H1 (cell line): ENCODE measurements around the gene SNRPB2. TPM values are rescaled to one million over a fixed set of nuclear protein-coding genes. Genes with fewer than 3 reads are reported as not detected.

Source experiments
- CTCF ChIA-PET: fragments of 300-600 bp; sonication (Branson Sonifier 250); formaldehyde crosslinking; loops from one replicate; lab custom pipeline; 2021; ENCODE audit not compliant: partially characterized antibody; lab: Charles Lee
- POLR2A ChIA-PET: fragments of 300-600 bp; sonication (Branson Sonifier 250); formaldehyde crosslinking; loops from one replicate; lab custom pipeline; 2021; ENCODE audit warnings: inconsistent platforms; ENCODE audit not compliant: partially characterized antibody; lab: Charles Lee
- DNase-seq, 2 experiments: peaks; one replicate each; pipeline versions ENCODE4 v3.0.0 to v3.0.0-alpha.2; 2010 to 2022; ENCODE audit warnings: low spot score in 2 of 2, low read depth in 1 of 2, mixed read lengths in 1 of 2
- FAIRE-seq: peaks from 2 replicates; lab custom pipeline; 2011; peaks lifted over from hg19 to GRCh38; lab: Jason Lieb, UNC
- H2AFZ ChIP-seq: 2 replicates; pipeline ENCODE4 v1.8.1; 2012; ENCODE audit warnings: low read length, inconsistent platforms
- H2AK5ac ChIP-seq: 2 replicates; pipeline ENCODE4 v1.6.1; 2013; ENCODE audit warnings: low read depth, low read length
- H2BK120ac ChIP-seq: replicated peaks from 2 replicates; pipeline ENCODE3; 2013; ENCODE audit warnings: low read depth, low read length, inconsistent platforms
- H2BK12ac ChIP-seq: 2 replicates; pipeline ENCODE4 v1.6.1; 2013; ENCODE audit warnings: low read depth, low read length
- H2BK15ac ChIP-seq: 2 replicates; pipeline ENCODE4 v1.6.1; 2013; ENCODE audit warnings: low read length
- H2BK20ac ChIP-seq: 2 replicates; pipeline ENCODE4 v1.6.1; 2013; ENCODE audit warnings: low read length
- H2BK5ac ChIP-seq: 2 replicates; pipeline ENCODE4 v1.6.1; 2013; ENCODE audit warnings: low read depth, low read length
- H3K14ac ChIP-seq: 2 replicates; pipeline ENCODE4 v1.6.1; 2013; ENCODE audit warnings: inconsistent platforms; ENCODE audit not compliant: insufficient read length
- H3K18ac ChIP-seq: 2 replicates; pipeline ENCODE4 v1.6.1; 2013; ENCODE audit warnings: low read length; ENCODE audit errors: extremely low read depth
- H3K23ac ChIP-seq: 2 replicates; pipeline ENCODE4 v1.6.1; 2013; ENCODE audit warnings: inconsistent platforms; ENCODE audit not compliant: insufficient read length
- H3K23me2 ChIP-seq: 2 replicates; pipeline ENCODE4 v1.6.1; 2013; ENCODE audit warnings: low read depth, low read length
- H3K27ac ChIP-seq: 2 replicates; pipeline ENCODE4 v1.6.1; 2011; ENCODE audit warnings: low read depth, low read length, inconsistent platforms
- H3K27me3 ChIP-seq, 4 experiments: replicated peaks in 1 of 4; 1 replicate in 1 of 4; 2 replicates in 3 of 4; pipeline versions ENCODE4 v1.6.1 to v1.8.1; 2011 to 2013; ENCODE audit warnings: low read length in 3 of 4, mild to moderate bottlenecking in 3 of 4, inconsistent platforms in 2 of 4, mixed read lengths in 2 of 4, moderate library complexity in 1 of 4; ENCODE audit not compliant: control insufficient read depth in 3 of 4, insufficient read depth in 3 of 4; ENCODE audit errors: extremely low read depth in 1 of 4
- H3K36me3 ChIP-seq, 4 experiments: 2 replicates each; pipeline versions ENCODE4 v1.6.1 to v1.8.1; 2011 to 2013; ENCODE audit warnings: mild to moderate bottlenecking in 4 of 4, low read length in 3 of 4, moderate library complexity in 2 of 4, control low read depth in 1 of 4, inconsistent platforms in 1 of 4; ENCODE audit not compliant: insufficient read depth in 4 of 4, control insufficient read depth in 2 of 4
- H3K4ac ChIP-seq: replicated peaks from 2 replicates; pipeline ENCODE3; 2013; ENCODE audit warnings: low read length, low read depth, mixed read lengths, inconsistent platforms; ENCODE audit not compliant: insufficient read length
- H3K4me1 ChIP-seq, 4 experiments: replicated peaks in 1 of 4; 1 replicate in 1 of 4; 2 replicates in 3 of 4; pipeline versions ENCODE4 v1.6.1 to v1.8.1; 2011 to 2013; ENCODE audit warnings: low read length in 3 of 4, inconsistent platforms in 2 of 4, mixed read lengths in 1 of 4; ENCODE audit not compliant: insufficient read depth in 4 of 4, control insufficient read depth in 3 of 4
- H3K4me2 ChIP-seq, 2 experiments: 2 replicates each; pipeline versions ENCODE4 v1.6.1 to v1.8.1; 2011 to 2013; ENCODE audit warnings: low read depth in 2 of 2, low read length in 2 of 2, control low read depth in 1 of 2, inconsistent platforms in 1 of 2, mild to moderate bottlenecking in 1 of 2; ENCODE audit not compliant: insufficient read depth in 1 of 2
- H3K4me3 ChIP-seq, 4 experiments: fragments of 200-600, 300-600 bp in 1 of 4; sonication (generic), shearing (Covaris generic), sonication (Bioruptor Twin) in 1 of 4; 2 replicates each; pipeline versions ENCODE4 v1.5.1 to v1.8.1; 2011 to 2016; ENCODE audit warnings: low read length in 4 of 4, low read depth in 3 of 4, control low read depth in 2 of 4, inconsistent platforms in 2 of 4, mild to moderate bottlenecking in 2 of 4, mixed read lengths in 1 of 4, moderate library complexity in 1 of 4; ENCODE audit not compliant: insufficient read depth in 2 of 4; ENCODE audit errors: extremely low read depth in 1 of 4
- H3K56ac ChIP-seq: replicated peaks from 2 replicates; pipeline ENCODE3; 2013; ENCODE audit warnings: low read depth, mild to moderate bottlenecking, mixed read lengths, low read length, inconsistent platforms; ENCODE audit not compliant: insufficient read length
- H3K79me1 ChIP-seq: 2 replicates; pipeline ENCODE4 v1.6.1; 2013; ENCODE audit warnings: low read depth, low read length, control low read depth
- H3K79me2 ChIP-seq, 2 experiments: 2 replicates each; pipeline versions ENCODE4 v1.6.1 to v1.8.1; 2012 to 2013; ENCODE audit warnings: low read length in 2 of 2, mild to moderate bottlenecking in 2 of 2, inconsistent platforms in 1 of 2; ENCODE audit not compliant: insufficient read depth in 2 of 2, control insufficient read depth in 1 of 2
- H3K9ac ChIP-seq, 4 experiments: replicated peaks in 1 of 4; 1 replicate in 1 of 4; 2 replicates in 3 of 4; pipeline versions ENCODE4 v1.6.1 to v1.8.1; 2011 to 2013; ENCODE audit warnings: low read depth in 3 of 4, low read length in 3 of 4, control low read depth in 2 of 4, mild to moderate bottlenecking in 2 of 4, moderate library complexity in 2 of 4, inconsistent platforms in 1 of 4; ENCODE audit errors: extremely low read depth in 1 of 4
- H3K9me3 ChIP-seq, 2 experiments: 2 replicates each; pipeline versions ENCODE4 v1.6.1 to v1.8.1; 2012 to 2013; ENCODE audit warnings: mild to moderate bottlenecking in 2 of 2, moderate library complexity in 2 of 2, control low read depth in 1 of 2, inconsistent platforms in 1 of 2, low read depth in 1 of 2, low read length in 1 of 2, mixed read lengths in 1 of 2; ENCODE audit not compliant: insufficient read depth in 2 of 2
- H4K20me1 ChIP-seq, 2 experiments: replicated peaks in 1 of 2; 2 replicates each; pipeline versions ENCODE3 to v1.8.1; 2011 to 2013; ENCODE audit warnings: inconsistent platforms in 2 of 2, low read length in 2 of 2, mild to moderate bottlenecking in 1 of 2; ENCODE audit not compliant: insufficient read depth in 2 of 2, control insufficient read depth in 1 of 2
- H4K5ac ChIP-seq: 2 replicates; pipeline ENCODE4 v1.6.1; 2013; ENCODE audit warnings: low read length, low read depth, mixed read lengths, inconsistent platforms; ENCODE audit not compliant: insufficient read length
- H4K8ac ChIP-seq: 2 replicates; pipeline ENCODE4 v1.8.0; 2013; ENCODE audit warnings: mild to moderate bottlenecking, moderate library complexity, low read length, inconsistent platforms; ENCODE audit not compliant: insufficient read depth; ENCODE audit errors: extremely low read depth
- H4K91ac ChIP-seq: replicated peaks from 2 replicates; pipeline ENCODE3; 2013; ENCODE audit warnings: low read length, mixed read lengths, inconsistent platforms; ENCODE audit not compliant: insufficient read length
- BRCA1 ChIP-seq: IDR thresholded peaks from 2 replicates; pipeline ENCODE4 v1.6.1; 2012; ENCODE audit warnings: low read depth, low read length, improper control_type of control experiment
- EGR1 ChIP-seq: IDR thresholded peaks from 2 replicates; pipeline ENCODE4 v1.6.1; 2011; ENCODE audit warnings: low read depth, low read length, borderline replicate concordance
- GABPA ChIP-seq: IDR thresholded peaks from 2 replicates; pipeline ENCODE4 v1.6.1; 2011; ENCODE audit warnings: mild to moderate bottlenecking, low read length, moderate library complexity, borderline replicate concordance; ENCODE audit not compliant: insufficient read depth
- JUN ChIP-seq: IDR thresholded peaks from 2 replicates; pipeline ENCODE4 v1.6.1; 2011; ENCODE audit warnings: low read depth, mild to moderate bottlenecking, improper control_type of control experiment, low read length
- POLR2A ChIP-seq, 2 experiments: IDR thresholded peaks; 1 replicate in 1 of 2; 2 replicates in 1 of 2; pipeline ENCODE4 v1.6.1; 2011; ENCODE audit warnings: low read depth in 2 of 2, low read length in 2 of 2, mild to moderate bottlenecking in 2 of 2; ENCODE audit errors: control extremely low read depth in 1 of 2
- RBBP5 ChIP-seq: IDR thresholded peaks from 2 replicates; pipeline ENCODE4 v1.7.1; 2012; ENCODE audit warnings: low read depth, mild to moderate bottlenecking, inconsistent platforms, low read length, moderate library complexity, borderline replicate concordance
- RFX5 ChIP-seq: IDR thresholded peaks from 2 replicates; pipeline ENCODE4 v1.6.1; 2011; ENCODE audit warnings: low read depth, low read length, improper control_type of control experiment, borderline replicate concordance
- SAP30 ChIP-seq: fragments of 300-600 bp; sonication (generic); IDR thresholded peaks from 2 replicates; pipeline ENCODE4 v1.7.1; 2012; ENCODE audit warnings: low read length, moderate library complexity, mild to moderate bottlenecking, inconsistent platforms; ENCODE audit not compliant: insufficient read depth, insufficient replicate concordance
- SP4 ChIP-seq: IDR thresholded peaks from 2 replicates; pipeline ENCODE4 v1.6.1; 2012; ENCODE audit warnings: low read length, inconsistent platforms
- TAF1 ChIP-seq: IDR thresholded peaks from 2 replicates; pipeline ENCODE4 v1.6.1; 2011; ENCODE audit warnings: mild to moderate bottlenecking, low read depth, low read length
- TAF7 ChIP-seq: optimal IDR thresholded peaks from 2 replicates; pipeline ENCODE3; 2011; ENCODE audit warnings: low read depth, mild to moderate bottlenecking, inconsistent platforms, low read length, moderate library complexity, borderline replicate concordance
- YY1 ChIP-seq: IDR thresholded peaks from 2 replicates; pipeline ENCODE4 v1.6.1; 2011; ENCODE audit warnings: low read depth, mild to moderate bottlenecking, low read length
- WGBS, 2 experiments: shearing (Covaris generic) in 1 of 2; methylation state at CpG; one replicate each; pipeline versions ENCODE4 v1.1.6 to v1.1.7; 2013 to 2015; ENCODE audit warnings: low lambda C conversion rate in 2 of 2, mixed read lengths in 2 of 2, inconsistent platforms in 1 of 2, low coverage in 1 of 2, missing lambda C conversion rate in 1 of 2; ENCODE audit not compliant: insufficient replicate concordance in 2 of 2, insufficient coverage in 1 of 2, insufficient read length in 1 of 2; ENCODE audit errors: extremely low coverage in 1 of 2, missing lambda C conversion rate in 1 of 2; 5-methylcytosine and 5-hydroxymethylcytosine counted together
- polyA plus RNA-seq, 7 experiments: library from polyadenylated mRNA; depleted of rRNA in 3 of 7; stranded (reverse) in 5 of 7; unstranded in 2 of 7; fragments of >200 nt in 5 of 7; fragments of 200-250 nt in 2 of 7; gene quantifications; 1 replicate in 5 of 7; 2 replicates in 1 of 7; 4 replicates in 1 of 7; pipeline versions ENCODE4 v1.2.1 to v1.2.3, GENCODE V29; 2011 to 2013; ENCODE audit warnings: missing spikeins in 2 of 7, mixed read lengths in 2 of 7
- total RNA-seq: library from RNA; stranded (reverse); fragmentation: NEBNext Ultra II Directional; extraction: Animal tissue kit (Norgen Biotek cat#: 25700); gene quantifications from 2 replicates; pipeline ENCODE4 v1.2.1, GENCODE V29; 2021
- TF ChIP-seq, protein P1 (sequence below): IDR thresholded peaks from 2 replicates; pipeline ENCODE4 v1.6.1; 2011; ENCODE audit warnings: low read depth, mild to moderate bottlenecking, low read length; ENCODE audit not compliant: insufficient read depth

The SNRPB2 gene
- total and polyA plus RNA-seq, 2 of the 8 experiments (the other 6 are each of a cell fraction or from before 2014, with no cell fraction given) = 49.4 to 102 TPM

DNA sequence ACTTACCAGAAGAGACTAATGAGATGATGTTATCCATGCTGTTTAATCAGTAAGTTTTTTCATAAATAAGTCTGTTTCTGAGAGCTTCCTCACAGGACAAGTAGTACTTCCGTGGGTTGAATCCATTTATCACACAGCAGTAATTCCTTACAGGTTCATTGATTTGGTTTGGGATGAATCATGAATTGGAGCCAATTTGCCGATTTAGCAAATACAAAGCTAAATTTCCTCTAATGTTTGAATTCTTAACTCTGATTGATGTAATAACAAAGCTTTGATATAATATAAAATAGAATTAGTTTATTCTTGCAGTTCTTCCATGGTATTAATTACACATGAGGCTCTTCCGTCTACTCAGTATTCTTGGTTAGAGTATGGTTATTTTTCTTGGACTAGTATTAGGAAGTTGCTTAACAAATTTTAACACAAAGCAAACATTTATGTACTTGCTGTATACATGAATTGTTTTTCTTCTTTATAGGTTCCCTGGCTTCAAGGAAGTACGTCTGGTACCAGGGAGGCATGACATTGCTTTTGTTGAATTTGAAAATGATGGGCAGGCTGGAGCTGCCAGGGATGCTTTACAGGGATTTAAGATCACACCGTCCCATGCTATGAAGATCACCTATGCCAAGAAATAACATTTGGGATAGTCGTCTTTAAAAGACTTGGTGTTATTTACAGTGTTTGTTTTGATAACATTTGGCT, 10.7 kb downstream of the SNRPB2 start:
- Histone ChIP-seq H3K4me3 (no peak overlapping the region), H3K79me1 (no peaks in the 10 kb centered on the region), H2AK5ac (no peak overlapping the region), H4K20me1 (no peaks in the 10 kb centered on the region), H4K8ac (no peak overlapping the region), H3K56ac (no peak overlapping the region), H2AFZ (no peak overlapping the region), H3K4ac (no peak overlapping the region), H2BK15ac (no peak overlapping the region), H3K4me1 (no peaks in the 10 kb centered on the region), H4K91ac (no peak overlapping the region), H3K27ac (no peak overlapping the region), H3K79me2 (no peaks in the 10 kb centered on the region), H3K18ac (no peak overlapping the region), H2BK20ac (no peak overlapping the region), H2BK12ac (no peak overlapping the region), H3K14ac (no peak overlapping the region), H3K23ac (no peak overlapping the region), H2BK5ac (no peak overlapping the region), H3K9ac (no peak overlapping the region), H3K9me3 (no peaks in the 10 kb centered on the region), H3K23me2 (no peaks in the 10 kb centered on the region; the same call in 1 of the 2 replicates), H4K5ac (no peak overlapping the region), H3K27me3 (peaks cover 0 to 1% (median 0%) of the 10 kb centered on the region in 4 experiments; a peak in 1 of 7 replicates), H2BK120ac (no peak overlapping the region), H3K36me3 (peaks cover 3 to 33% (median 22%) of the 10 kb centered on the region in 4 experiments; a peak in 7 of 8 replicates), H3K4me2 (no peak overlapping the region)
- FAIRE-seq = no peak
- DNase-seq = no peak
- CTCF ChIA-PET = interaction anchor here (1.4 to 1.9 kb wide), 2 partner anchors 9 to 20 kb away, joined by 4 to 6 read pairs; no protein-coding TSS in a partner anchor
- POLR2A ChIA-PET = no interaction called here
- WGBS, 2 experiments = 88% methylated on average over 6 of the region's 6 CpGs; no CpG with 5 or more reads in 1 of the 2 experiments
- TF ChIP-seq SP4 = no peak
- no peak for TF ChIP-seq SAP30
- no peak for TF ChIP-seq JUN
- no peak for TF ChIP-seq RBBP5
- no peak for TF ChIP-seq GABPA
- TF ChIP-seq TAF1 = no peak
- TF ChIP-seq, protein P1, sequence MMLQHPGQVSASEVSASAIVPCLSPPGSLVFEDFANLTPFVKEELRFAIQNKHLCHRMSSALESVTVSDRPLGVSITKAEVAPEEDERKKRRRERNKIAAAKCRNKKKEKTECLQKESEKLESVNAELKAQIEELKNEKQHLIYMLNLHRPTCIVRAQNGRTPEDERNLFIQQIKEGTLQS = no peak
- no peak for TF ChIP-seq TAF7
- TF ChIP-seq BRCA1 = no peak
- TF ChIP-seq EGR1 = no peak
- TF ChIP-seq POLR2A (IDR thresholded peaks at IDR 0.05; ENCODE audit: control extremely low read depth in 1 of 2, low read depth in 2 of 2, low read length in 2 of 2) = no peak
- TF ChIP-seq RFX5 = no peak
- TF ChIP-seq YY1 = no peak
